H1 (cell line): ENCODE measurements around the gene GNAT2. TPM values are rescaled to one million over a fixed set of nuclear protein-coding genes. Genes with fewer than 3 reads are reported as not detected.

Source experiments
- BRCA1 ChIP-seq: IDR thresholded peaks from 2 replicates; pipeline ENCODE4 v1.6.1; 2012; ENCODE audit warnings: low read depth, low read length, improper control_type of control experiment
- CEBPB ChIP-seq: IDR thresholded peaks from 2 replicates; pipeline ENCODE4 v1.6.1; 2012; ENCODE audit warnings: low read depth, low read length
- HDAC2 ChIP-seq, 2 experiments: fragments of 300-600 bp in 1 of 2; sonication (generic) in 1 of 2; IDR thresholded peaks; 2 replicates each; pipeline ENCODE4 v1.6.1; 2011 to 2012; ENCODE audit warnings: low read depth in 2 of 2, low read length in 2 of 2, mild to moderate bottlenecking in 2 of 2, moderate library complexity in 2 of 2, borderline replicate concordance in 1 of 2, inconsistent platforms in 1 of 2
- NRF1 ChIP-seq: IDR thresholded peaks from 2 replicates; pipeline ENCODE4 v1.6.1; 2011; ENCODE audit warnings: mild to moderate bottlenecking, low read depth, low read length, improper control_type of control experiment
- POU5F1 ChIP-seq: IDR thresholded peaks from 2 replicates; pipeline ENCODE4 v1.6.1; 2011; ENCODE audit warnings: low read depth, mild to moderate bottlenecking, low read length, moderate library complexity
- RFX5 ChIP-seq: IDR thresholded peaks from 2 replicates; pipeline ENCODE4 v1.6.1; 2011; ENCODE audit warnings: low read depth, low read length, improper control_type of control experiment, borderline replicate concordance
- SIRT6 ChIP-seq: IDR thresholded peaks from one replicate; pipeline ENCODE4 v1.7.1; 2012; ENCODE audit warnings: low read length, inconsistent platforms
- polyA plus RNA-seq, 7 experiments: library from polyadenylated mRNA; depleted of rRNA in 3 of 7; stranded (reverse) in 5 of 7; unstranded in 2 of 7; fragments of >200 nt in 5 of 7; fragments of 200-250 nt in 2 of 7; gene quantifications; 1 replicate in 5 of 7; 2 replicates in 1 of 7; 4 replicates in 1 of 7; pipeline versions ENCODE4 v1.2.1 to v1.2.3, GENCODE V29; 2011 to 2013; ENCODE audit warnings: missing spikeins in 2 of 7, mixed read lengths in 2 of 7
- total RNA-seq: library from RNA; stranded (reverse); fragmentation: NEBNext Ultra II Directional; extraction: Animal tissue kit (Norgen Biotek cat#: 25700); gene quantifications from 2 replicates; pipeline ENCODE4 v1.2.1, GENCODE V29; 2021
- TF ChIP-seq, protein P1 (sequence below): fragments of 300-600 bp; sonication (generic); IDR thresholded peaks from 2 replicates; pipeline ENCODE4 v1.7.1; 2012; ENCODE audit warnings: low read length, moderate library complexity, mild to moderate bottlenecking, inconsistent platforms; ENCODE audit not compliant: insufficient replicate concordance

Gene GNAT2
- total and polyA plus RNA-seq, 2 of the 8 experiments (the other 6 are each of a cell fraction or from before 2014, with no cell fraction given) = 0.05 TPM; not detected in 1

DNA sequence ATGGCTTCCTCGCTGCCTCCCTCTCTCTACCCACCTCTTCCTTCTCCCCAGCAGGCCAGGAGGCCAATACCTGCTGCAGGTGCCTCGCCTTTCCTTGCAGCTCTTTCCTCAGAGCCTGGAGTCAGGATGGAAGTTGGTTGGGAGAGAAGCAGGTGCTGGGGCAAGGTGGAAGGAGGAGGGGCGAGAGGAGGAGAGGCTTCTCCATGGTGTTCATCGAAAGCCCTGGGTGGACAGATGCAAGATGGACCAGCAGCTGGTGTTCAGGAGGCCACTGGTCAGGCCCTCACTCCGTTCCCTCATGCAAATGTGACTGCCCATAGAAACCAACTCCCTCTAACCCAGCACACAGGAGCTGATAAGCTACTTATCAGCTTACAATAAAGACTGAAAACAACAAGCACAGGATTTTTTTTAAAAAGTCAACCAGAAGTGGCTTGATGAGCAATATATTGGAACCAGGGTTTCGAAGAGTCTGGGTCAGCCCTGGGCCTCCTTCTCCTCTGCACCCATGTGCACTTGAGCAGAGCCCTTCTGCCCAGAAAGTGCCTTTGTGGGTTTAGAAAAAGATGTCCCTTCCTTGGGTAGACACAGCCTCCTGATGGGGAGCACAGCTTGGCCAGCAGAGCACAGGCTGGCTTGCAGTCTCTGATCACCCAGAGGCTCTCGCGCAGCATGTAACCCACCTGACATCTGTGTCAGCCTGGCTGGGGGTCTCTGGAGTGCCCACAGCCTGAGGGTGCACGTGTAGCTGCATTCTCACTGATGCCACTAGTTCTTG is 19.8 kb upstream of the GNAT2 start (continued):
- TF ChIP-seq, protein P1, sequence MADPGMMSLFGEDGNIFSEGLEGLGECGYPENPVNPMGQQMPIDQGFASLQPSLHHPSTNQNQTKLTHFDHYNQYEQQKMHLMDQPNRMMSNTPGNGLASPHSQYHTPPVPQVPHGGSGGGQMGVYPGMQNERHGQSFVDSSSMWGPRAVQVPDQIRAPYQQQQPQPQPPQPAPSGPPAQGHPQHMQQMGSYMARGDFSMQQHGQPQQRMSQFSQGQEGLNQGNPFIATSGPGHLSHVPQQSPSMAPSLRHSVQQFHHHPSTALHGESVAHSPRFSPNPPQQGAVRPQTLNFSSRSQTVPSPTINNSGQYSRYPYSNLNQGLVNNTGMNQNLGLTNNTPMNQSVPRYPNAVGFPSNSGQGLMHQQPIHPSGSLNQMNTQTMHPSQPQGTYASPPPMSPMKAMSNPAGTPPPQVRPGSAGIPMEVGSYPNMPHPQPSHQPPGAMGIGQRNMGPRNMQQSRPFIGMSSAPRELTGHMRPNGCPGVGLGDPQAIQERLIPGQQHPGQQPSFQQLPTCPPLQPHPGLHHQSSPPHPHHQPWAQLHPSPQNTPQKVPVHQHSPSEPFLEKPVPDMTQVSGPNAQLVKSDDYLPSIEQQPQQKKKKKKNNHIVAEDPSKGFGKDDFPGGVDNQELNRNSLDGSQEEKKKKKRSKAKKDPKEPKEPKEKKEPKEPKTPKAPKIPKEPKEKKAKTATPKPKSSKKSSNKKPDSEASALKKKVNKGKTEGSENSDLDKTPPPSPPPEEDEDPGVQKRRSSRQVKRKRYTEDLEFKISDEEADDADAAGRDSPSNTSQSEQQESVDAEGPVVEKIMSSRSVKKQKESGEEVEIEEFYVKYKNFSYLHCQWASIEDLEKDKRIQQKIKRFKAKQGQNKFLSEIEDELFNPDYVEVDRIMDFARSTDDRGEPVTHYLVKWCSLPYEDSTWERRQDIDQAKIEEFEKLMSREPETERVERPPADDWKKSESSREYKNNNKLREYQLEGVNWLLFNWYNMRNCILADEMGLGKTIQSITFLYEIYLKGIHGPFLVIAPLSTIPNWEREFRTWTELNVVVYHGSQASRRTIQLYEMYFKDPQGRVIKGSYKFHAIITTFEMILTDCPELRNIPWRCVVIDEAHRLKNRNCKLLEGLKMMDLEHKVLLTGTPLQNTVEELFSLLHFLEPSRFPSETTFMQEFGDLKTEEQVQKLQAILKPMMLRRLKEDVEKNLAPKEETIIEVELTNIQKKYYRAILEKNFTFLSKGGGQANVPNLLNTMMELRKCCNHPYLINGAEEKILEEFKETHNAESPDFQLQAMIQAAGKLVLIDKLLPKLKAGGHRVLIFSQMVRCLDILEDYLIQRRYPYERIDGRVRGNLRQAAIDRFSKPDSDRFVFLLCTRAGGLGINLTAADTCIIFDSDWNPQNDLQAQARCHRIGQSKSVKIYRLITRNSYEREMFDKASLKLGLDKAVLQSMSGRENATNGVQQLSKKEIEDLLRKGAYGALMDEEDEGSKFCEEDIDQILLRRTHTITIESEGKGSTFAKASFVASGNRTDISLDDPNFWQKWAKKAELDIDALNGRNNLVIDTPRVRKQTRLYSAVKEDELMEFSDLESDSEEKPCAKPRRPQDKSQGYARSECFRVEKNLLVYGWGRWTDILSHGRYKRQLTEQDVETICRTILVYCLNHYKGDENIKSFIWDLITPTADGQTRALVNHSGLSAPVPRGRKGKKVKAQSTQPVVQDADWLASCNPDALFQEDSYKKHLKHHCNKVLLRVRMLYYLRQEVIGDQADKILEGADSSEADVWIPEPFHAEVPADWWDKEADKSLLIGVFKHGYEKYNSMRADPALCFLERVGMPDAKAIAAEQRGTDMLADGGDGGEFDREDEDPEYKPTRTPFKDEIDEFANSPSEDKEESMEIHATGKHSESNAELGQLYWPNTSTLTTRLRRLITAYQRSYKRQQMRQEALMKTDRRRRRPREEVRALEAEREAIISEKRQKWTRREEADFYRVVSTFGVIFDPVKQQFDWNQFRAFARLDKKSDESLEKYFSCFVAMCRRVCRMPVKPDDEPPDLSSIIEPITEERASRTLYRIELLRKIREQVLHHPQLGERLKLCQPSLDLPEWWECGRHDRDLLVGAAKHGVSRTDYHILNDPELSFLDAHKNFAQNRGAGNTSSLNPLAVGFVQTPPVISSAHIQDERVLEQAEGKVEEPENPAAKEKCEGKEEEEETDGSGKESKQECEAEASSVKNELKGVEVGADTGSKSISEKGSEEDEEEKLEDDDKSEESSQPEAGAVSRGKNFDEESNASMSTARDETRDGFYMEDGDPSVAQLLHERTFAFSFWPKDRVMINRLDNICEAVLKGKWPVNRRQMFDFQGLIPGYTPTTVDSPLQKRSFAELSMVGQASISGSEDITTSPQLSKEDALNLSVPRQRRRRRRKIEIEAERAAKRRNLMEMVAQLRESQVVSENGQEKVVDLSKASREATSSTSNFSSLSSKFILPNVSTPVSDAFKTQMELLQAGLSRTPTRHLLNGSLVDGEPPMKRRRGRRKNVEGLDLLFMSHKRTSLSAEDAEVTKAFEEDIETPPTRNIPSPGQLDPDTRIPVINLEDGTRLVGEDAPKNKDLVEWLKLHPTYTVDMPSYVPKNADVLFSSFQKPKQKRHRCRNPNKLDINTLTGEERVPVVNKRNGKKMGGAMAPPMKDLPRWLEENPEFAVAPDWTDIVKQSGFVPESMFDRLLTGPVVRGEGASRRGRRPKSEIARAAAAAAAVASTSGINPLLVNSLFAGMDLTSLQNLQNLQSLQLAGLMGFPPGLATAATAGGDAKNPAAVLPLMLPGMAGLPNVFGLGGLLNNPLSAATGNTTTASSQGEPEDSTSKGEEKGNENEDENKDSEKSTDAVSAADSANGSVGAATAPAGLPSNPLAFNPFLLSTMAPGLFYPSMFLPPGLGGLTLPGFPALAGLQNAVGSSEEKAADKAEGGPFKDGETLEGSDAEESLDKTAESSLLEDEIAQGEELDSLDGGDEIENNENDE = no peak
- TF ChIP-seq BRCA1 (no peak), CEBPB (no peak), RFX5 (no peak), SIRT6 (no peak), POU5F1 (no peak), NRF1 (no peak), HDAC2 (IDR thresholded peaks at IDR 0.05; ENCODE audit: borderline replicate concordance in 1 of 2, low read depth in 2 of 2, low read length in 2 of 2) (no peak)
